PC-3 (cell line): ENCODE measurements around the gene MSH6. TPM values are rescaled to one million over a fixed set of nuclear protein-coding genes. Genes with fewer than 3 reads are reported as not detected.

Experiments
- ATAC-seq: fragments of 200-7000 bp; cut with Tn5 transposase; 2 replicates; pipeline ENCODE4 v1.9.1; 2020; ENCODE audit warnings: mild to moderate bottlenecking, moderate library complexity
- BruUV-seq: library from RNA; stranded (reverse); fragments of 400-500 nt; replicated peaks from 2 replicates; lab custom pipeline; 2021; lab: Mats Ljungman, UMichigan
- CTCF ChIA-PET: fragments of 300-600 bp; sonication (Branson Sonifier 250); formaldehyde crosslinking; loops from one replicate; lab custom pipeline; 2022; ENCODE audit warnings: antibody characterized with exemption; lab: Charles Lee
- POLR2A ChIA-PET: fragments of 300-600 bp; sonication (Branson Sonifier 250); formaldehyde crosslinking; loops from one replicate; lab custom pipeline; 2022; ENCODE audit warnings: antibody characterized with exemption; ENCODE audit not compliant: unreplicated experiment; lab: Charles Lee
- DNase-seq: peaks from one replicate; pipeline ENCODE4 v3.0.0-alpha.2; 2015
- H2AFZ ChIP-seq: fragments of 300-600 bp; sonication (generic); 2 replicates; pipeline ENCODE4 v1.6.0; 2016; ENCODE audit warnings: antibody characterized with exemption, low read length
- H3F3A ChIP-seq: fragments of 300-600 bp; sonication (generic); one replicate; pipeline ENCODE4 v1.6.0; 2017; ENCODE audit warnings: antibody characterized with exemption, low read length, control low read depth, mild to moderate bottlenecking; ENCODE audit not compliant: unreplicated experiment
- H3K27ac ChIP-seq: fragments of 300-600 bp; sonication (generic); 2 replicates; pipeline ENCODE4 v1.5.1; 2016; ENCODE audit warnings: mild to moderate bottlenecking, low read length
- H3K27me3 ChIP-seq: fragments of 300-600 bp; sonication (generic); 2 replicates; pipeline ENCODE4 v1.6.1; 2016; ENCODE audit warnings: low read length, mixed read lengths
- H3K36me3 ChIP-seq: fragments of 300-600 bp; sonication (generic); 2 replicates; pipeline ENCODE4 v1.6.1; 2016; ENCODE audit warnings: low read depth, mixed run types, low read length, mixed read lengths
- H3K4me1 ChIP-seq: fragments of 300-600 bp; sonication (generic); 2 replicates; pipeline ENCODE4 v1.5.1; 2016; ENCODE audit warnings: low read length; ENCODE audit not compliant: insufficient read depth
- H3K4me2 ChIP-seq: fragments of 300-600 bp; sonication (generic); 2 replicates; pipeline ENCODE4 v1.6.0; 2016; ENCODE audit warnings: low read length
- H3K4me3 ChIP-seq: fragments of 300-600 bp; sonication (generic); 2 replicates; pipeline ENCODE4 v1.5.1; 2016; ENCODE audit warnings: mild to moderate bottlenecking, low read length, mixed read lengths
- H3K79me2 ChIP-seq: fragments of 300-600 bp; sonication (generic); 2 replicates; pipeline ENCODE4 v1.6.1; 2017; ENCODE audit warnings: low read length, mixed read lengths
- H3K9ac ChIP-seq: fragments of 300-600 bp; sonication (generic); 2 replicates; pipeline ENCODE4 v1.6.0; 2016; ENCODE audit warnings: mild to moderate bottlenecking, low read length
- H3K9me2 ChIP-seq: fragments of 300-600 bp; sonication (generic); replicated peaks from 2 replicates; pipeline ENCODE4 v1.6.1; 2016; ENCODE audit warnings: mixed run types, low read length, mixed read lengths
- H3K9me3 ChIP-seq: fragments of 300-600 bp; sonication (generic); 2 replicates; pipeline ENCODE4 v1.6.1; 2016; ENCODE audit warnings: low read length, mixed read lengths
- H4K20me1 ChIP-seq: fragments of 300-600 bp; sonication (generic); 2 replicates; pipeline ENCODE4 v1.6.1; 2016; ENCODE audit warnings: low read length, mixed read lengths
- EZH2 ChIP-seq: fragments of 300-600 bp; sonication (generic); IDR thresholded peaks from one replicate; pipeline ENCODE4 v1.6.1; 2017; ENCODE audit warnings: antibody characterized with exemption, mild to moderate bottlenecking, low read length; ENCODE audit not compliant: unreplicated experiment
- EZH2phosphoT487 ChIP-seq: fragments of 300-600 bp; sonication (generic); IDR thresholded peaks from 2 replicates; pipeline ENCODE4 v1.6.1; 2018; ENCODE audit warnings: mild to moderate bottlenecking, antibody characterized with exemption, low read length, borderline replicate concordance
- intact Hi-C: fragments of 100-400 bp; cut with micrococcal nuclease; formaldehyde crosslinking; loops from 2 replicates; pipeline ENCODE4 v1.9.0; 2023
- total RNA-seq: library from RNA; depleted of rRNA; stranded (reverse); fragments of >200 nt; gene quantifications from 2 replicates; pipeline ENCODE4 v1.2.3, GENCODE V29; 2014
- TF ChIP-seq, protein P1 (sequence below): fragments of 300-600 bp; sonication (generic); conservative IDR thresholded peaks from 2 replicates; pipeline ENCODE4 v1.5.1; 2017; ENCODE audit warnings: antibody characterized with exemption, low read depth, mild to moderate bottlenecking, low read length

MSH6 gene
- total RNA-seq, 1 experiment from 2014 or later = 84.9 TPM

DNA sequence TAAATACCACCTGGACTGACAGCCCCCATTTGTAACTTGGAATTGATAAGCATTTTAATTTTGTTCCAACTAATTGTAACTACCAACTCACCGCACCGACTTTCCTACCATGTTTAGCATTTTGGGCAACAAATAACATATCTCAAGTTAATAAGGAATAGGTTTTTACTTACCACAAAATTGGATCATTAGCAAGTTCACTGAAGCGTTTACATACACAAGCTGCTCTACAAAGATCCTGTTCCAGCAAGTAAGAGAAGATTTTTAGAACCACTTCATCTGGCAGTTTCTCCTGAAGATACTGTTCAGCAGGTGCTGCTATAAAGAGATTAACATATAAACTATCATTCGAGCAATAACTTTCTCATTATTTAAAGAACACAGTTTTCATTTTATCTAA, 55.7 kb downstream of the MSH6 start:
- POLR2A ChIA-PET = no interaction called here
- no TSS peak for BruUV-seq

DNA sequence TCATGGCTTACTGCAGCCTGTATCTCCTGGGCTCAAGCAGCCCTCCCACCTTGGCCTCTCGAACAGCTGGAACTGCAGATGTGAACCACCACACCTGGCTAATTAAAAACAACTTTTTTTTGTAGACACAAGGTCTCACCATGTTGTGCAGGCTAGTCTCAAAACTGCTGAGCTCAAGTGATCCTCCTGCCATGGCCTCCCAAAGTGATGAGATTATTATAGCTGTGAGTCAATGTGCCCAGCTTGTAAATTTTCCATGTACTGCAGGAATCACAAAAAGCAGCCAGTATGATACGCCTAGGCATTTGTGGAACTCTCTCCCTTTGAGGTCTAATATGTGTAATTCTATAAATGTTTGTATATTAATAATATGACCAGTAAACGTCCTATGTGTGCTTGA, 59.9 kb downstream of the MSH6 start:
- intact Hi-C loops = no loop called here
- no peak overlapping the region for H2AFZ ChIP-seq
- no peaks in the 10 kb centered on the region for H3K9me3 ChIP-seq
- ATAC-seq = peak; percentile 54; the same call in 1 of the 2 replicates
- no peaks in the 10 kb centered on the region for H4K20me1 ChIP-seq
- no peaks in the 10 kb centered on the region for H3F3A ChIP-seq
- no peak overlapping the region for H3K27ac ChIP-seq
- no peaks in the 10 kb centered on the region for H3K27me3 ChIP-seq
- H3K9me2 ChIP-seq = no peaks in the 10 kb centered on the region
- H3K4me1 ChIP-seq = no peaks in the 10 kb centered on the region
- DNase-seq = no peak
- peaks cover 42% of the 10 kb centered on the region for H3K79me2 ChIP-seq
- no peak overlapping the region for H3K9ac ChIP-seq
- peaks cover 7% of the 10 kb centered on the region; the same call in 1 of the 2 replicates for H3K36me3 ChIP-seq
- TF ChIP-seq EZH2phosphoT487 (no peak), EZH2 (no peak)
- TF ChIP-seq, protein P1, sequence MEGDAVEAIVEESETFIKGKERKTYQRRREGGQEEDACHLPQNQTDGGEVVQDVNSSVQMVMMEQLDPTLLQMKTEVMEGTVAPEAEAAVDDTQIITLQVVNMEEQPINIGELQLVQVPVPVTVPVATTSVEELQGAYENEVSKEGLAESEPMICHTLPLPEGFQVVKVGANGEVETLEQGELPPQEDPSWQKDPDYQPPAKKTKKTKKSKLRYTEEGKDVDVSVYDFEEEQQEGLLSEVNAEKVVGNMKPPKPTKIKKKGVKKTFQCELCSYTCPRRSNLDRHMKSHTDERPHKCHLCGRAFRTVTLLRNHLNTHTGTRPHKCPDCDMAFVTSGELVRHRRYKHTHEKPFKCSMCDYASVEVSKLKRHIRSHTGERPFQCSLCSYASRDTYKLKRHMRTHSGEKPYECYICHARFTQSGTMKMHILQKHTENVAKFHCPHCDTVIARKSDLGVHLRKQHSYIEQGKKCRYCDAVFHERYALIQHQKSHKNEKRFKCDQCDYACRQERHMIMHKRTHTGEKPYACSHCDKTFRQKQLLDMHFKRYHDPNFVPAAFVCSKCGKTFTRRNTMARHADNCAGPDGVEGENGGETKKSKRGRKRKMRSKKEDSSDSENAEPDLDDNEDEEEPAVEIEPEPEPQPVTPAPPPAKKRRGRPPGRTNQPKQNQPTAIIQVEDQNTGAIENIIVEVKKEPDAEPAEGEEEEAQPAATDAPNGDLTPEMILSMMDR = no peak
- H3K4me3 ChIP-seq = no peak overlapping the region
- ChIA-PET POLR2A (no interaction called here), CTCF (no interaction called here)
- no TSS peak for BruUV-seq
- H3K4me2 ChIP-seq = no peak overlapping the region

More for the DNA sequence above, 55.7 kb downstream of the MSH6 start:
- H3K9ac ChIP-seq = no peak overlapping the region
- ATAC-seq (no peak), DNase-seq (no peak)
- peaks cover 11% of the 10 kb centered on the region; the same call in 1 of the 2 replicates for H3K79me2 ChIP-seq
- CTCF ChIA-PET = no interaction called here
- intact Hi-C loops = no loop called here
- no peaks in the 10 kb centered on the region for H4K20me1 ChIP-seq
- no peaks in the 10 kb centered on the region for H3K9me3 ChIP-seq
- no peaks in the 10 kb centered on the region for H3K9me2 ChIP-seq
- H3K27ac ChIP-seq = no peak overlapping the region
- no peak overlapping the region for H2AFZ ChIP-seq
- no peaks in the 10 kb centered on the region for H3K27me3 ChIP-seq
- TF ChIP-seq EZH2 (no peak), EZH2phosphoT487 (no peak)
- TF ChIP-seq, protein P1 = no peak
- H3K4me2 ChIP-seq = no peak overlapping the region
- peaks cover 30% of the 10 kb centered on the region for H3K36me3 ChIP-seq
- no peaks in the 10 kb centered on the region for H3F3A ChIP-seq
- no peak overlapping the region for H3K4me3 ChIP-seq
- no peaks in the 10 kb centered on the region for H3K4me1 ChIP-seq

DNA sequence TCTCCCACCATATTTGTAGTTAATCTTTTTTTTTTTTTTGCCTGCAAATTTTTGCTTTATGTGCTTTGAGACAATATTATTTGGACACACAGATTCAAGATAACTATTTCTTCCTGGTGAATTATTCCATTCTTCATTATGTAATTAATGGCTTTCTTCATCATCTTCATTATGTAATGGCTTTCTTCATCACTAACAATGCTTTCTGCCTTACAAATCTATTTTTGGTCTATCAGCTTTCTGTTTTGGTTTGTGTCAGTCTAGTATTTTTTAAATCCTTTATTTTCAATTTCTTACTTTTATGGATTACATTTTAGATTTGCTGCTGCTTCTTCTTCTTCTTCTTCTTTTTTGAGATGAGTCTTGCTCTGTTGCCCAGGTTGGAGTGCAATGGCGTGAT, 60.5 kb downstream of the MSH6 start:
- no peak for DNase-seq
- Histone ChIP-seq H3K9ac (no peak overlapping the region), H4K20me1 (no peaks in the 10 kb centered on the region), H3K79me2 (peaks cover 46% of the 10 kb centered on the region), H3K4me1 (no peaks in the 10 kb centered on the region), H3K9me3 (no peaks in the 10 kb centered on the region), H3F3A (no peaks in the 10 kb centered on the region), H3K27me3 (no peaks in the 10 kb centered on the region), H3K36me3 (peaks cover 6% of the 10 kb centered on the region; the same call in 1 of the 2 replicates), H3K27ac (no peak overlapping the region), H3K4me3 (no peak overlapping the region), H2AFZ (no peak overlapping the region), H3K9me2 (no peaks in the 10 kb centered on the region), H3K4me2 (no peak overlapping the region)
- intact Hi-C loops = no loop called here
- no peak for ATAC-seq
- ChIA-PET CTCF (no interaction called here), POLR2A (no interaction called here)
- no TSS peak for BruUV-seq
- TF ChIP-seq EZH2phosphoT487 (no peak), EZH2 (no peak)
- TF ChIP-seq, protein P1 = no peak
